PC-3 (cell line): ENCODE results near the gene PEPD. TPM values are rescaled to one million over a fixed set of nuclear protein-coding genes. Genes with fewer than 3 reads are reported as not detected.

Experiments
- ATAC-seq: fragments of 200-7000 bp; cut with Tn5 transposase; 2 replicates; pipeline ENCODE4 v1.9.1; 2020; ENCODE audit warnings: mild to moderate bottlenecking, moderate library complexity
- BruUV-seq: library from RNA; stranded (reverse); fragments of 400-500 nt; replicated peaks from 2 replicates; lab custom pipeline; 2021; lab: Mats Ljungman, UMichigan
- CTCF ChIA-PET: fragments of 300-600 bp; sonication (Branson Sonifier 250); formaldehyde crosslinking; loops from one replicate; lab custom pipeline; 2022; ENCODE audit warnings: antibody characterized with exemption; lab: Charles Lee
- POLR2A ChIA-PET: fragments of 300-600 bp; sonication (Branson Sonifier 250); formaldehyde crosslinking; loops from one replicate; lab custom pipeline; 2022; ENCODE audit warnings: antibody characterized with exemption; ENCODE audit not compliant: unreplicated experiment; lab: Charles Lee
- DNase-seq: peaks from one replicate; pipeline ENCODE4 v3.0.0-alpha.2; 2015
- H2AFZ ChIP-seq: fragments of 300-600 bp; sonication (generic); 2 replicates; pipeline ENCODE4 v1.6.0; 2016; ENCODE audit warnings: antibody characterized with exemption, low read length
- H3F3A ChIP-seq: fragments of 300-600 bp; sonication (generic); one replicate; pipeline ENCODE4 v1.6.0; 2017; ENCODE audit warnings: antibody characterized with exemption, low read length, control low read depth, mild to moderate bottlenecking; ENCODE audit not compliant: unreplicated experiment
- H3K27ac ChIP-seq: fragments of 300-600 bp; sonication (generic); 2 replicates; pipeline ENCODE4 v1.5.1; 2016; ENCODE audit warnings: mild to moderate bottlenecking, low read length
- H3K27me3 ChIP-seq: fragments of 300-600 bp; sonication (generic); 2 replicates; pipeline ENCODE4 v1.6.1; 2016; ENCODE audit warnings: low read length, mixed read lengths
- H3K36me3 ChIP-seq: fragments of 300-600 bp; sonication (generic); 2 replicates; pipeline ENCODE4 v1.6.1; 2016; ENCODE audit warnings: low read depth, mixed run types, low read length, mixed read lengths
- H3K4me1 ChIP-seq: fragments of 300-600 bp; sonication (generic); 2 replicates; pipeline ENCODE4 v1.5.1; 2016; ENCODE audit warnings: low read length; ENCODE audit not compliant: insufficient read depth
- H3K4me2 ChIP-seq: fragments of 300-600 bp; sonication (generic); 2 replicates; pipeline ENCODE4 v1.6.0; 2016; ENCODE audit warnings: low read length
- H3K4me3 ChIP-seq: fragments of 300-600 bp; sonication (generic); 2 replicates; pipeline ENCODE4 v1.5.1; 2016; ENCODE audit warnings: mild to moderate bottlenecking, low read length, mixed read lengths
- H3K79me2 ChIP-seq: fragments of 300-600 bp; sonication (generic); 2 replicates; pipeline ENCODE4 v1.6.1; 2017; ENCODE audit warnings: low read length, mixed read lengths
- H3K9ac ChIP-seq: fragments of 300-600 bp; sonication (generic); 2 replicates; pipeline ENCODE4 v1.6.0; 2016; ENCODE audit warnings: mild to moderate bottlenecking, low read length
- H3K9me2 ChIP-seq: fragments of 300-600 bp; sonication (generic); replicated peaks from 2 replicates; pipeline ENCODE4 v1.6.1; 2016; ENCODE audit warnings: mixed run types, low read length, mixed read lengths
- H3K9me3 ChIP-seq: fragments of 300-600 bp; sonication (generic); 2 replicates; pipeline ENCODE4 v1.6.1; 2016; ENCODE audit warnings: low read length, mixed read lengths
- H4K20me1 ChIP-seq: fragments of 300-600 bp; sonication (generic); 2 replicates; pipeline ENCODE4 v1.6.1; 2016; ENCODE audit warnings: low read length, mixed read lengths
- EZH2 ChIP-seq: fragments of 300-600 bp; sonication (generic); IDR thresholded peaks from one replicate; pipeline ENCODE4 v1.6.1; 2017; ENCODE audit warnings: antibody characterized with exemption, mild to moderate bottlenecking, low read length; ENCODE audit not compliant: unreplicated experiment
- EZH2phosphoT487 ChIP-seq: fragments of 300-600 bp; sonication (generic); IDR thresholded peaks from 2 replicates; pipeline ENCODE4 v1.6.1; 2018; ENCODE audit warnings: mild to moderate bottlenecking, antibody characterized with exemption, low read length, borderline replicate concordance
- intact Hi-C: fragments of 100-400 bp; cut with micrococcal nuclease; formaldehyde crosslinking; loops from 2 replicates; pipeline ENCODE4 v1.9.0; 2023
- total RNA-seq: library from RNA; depleted of rRNA; stranded (reverse); fragments of >200 nt; gene quantifications from 2 replicates; pipeline ENCODE4 v1.2.3, GENCODE V29; 2014
- TF ChIP-seq, protein P1 (sequence below): fragments of 300-600 bp; sonication (generic); conservative IDR thresholded peaks from 2 replicates; pipeline ENCODE4 v1.5.1; 2017; ENCODE audit warnings: antibody characterized with exemption, low read depth, mild to moderate bottlenecking, low read length

Gene PEPD
- total RNA-seq, 1 experiment from 2014 or later = 53.4 TPM

GRCh38 chr19:33510462-33511194 lies 11.0 kb downstream of the PEPD start:
- no TSS peak for BruUV-seq
- Histone ChIP-seq H3K9me2 (no peaks in the 10 kb centered on the region), H3F3A (no peaks in the 10 kb centered on the region), H4K20me1 (no peaks in the 10 kb centered on the region), H3K9ac (no peak overlapping the region), H3K9me3 (no peaks in the 10 kb centered on the region), H3K79me2 (no peaks in the 10 kb centered on the region), H3K36me3 (no peaks in the 10 kb centered on the region), H3K4me2 (no peak overlapping the region), H3K4me1 (peaks cover 19% of the 10 kb centered on the region), H3K27me3 (no peaks in the 10 kb centered on the region), H3K4me3 (no peak overlapping the region), H3K27ac (no peak overlapping the region), H2AFZ (no peak overlapping the region)
- ChIA-PET POLR2A (interaction anchor here (0.6 kb wide), 1 partner anchor 638 kb away, joined by 3 read pairs; no protein-coding TSS in a partner anchor), CTCF (no interaction called here)
- no peak for ATAC-seq
- TF ChIP-seq, protein P1, sequence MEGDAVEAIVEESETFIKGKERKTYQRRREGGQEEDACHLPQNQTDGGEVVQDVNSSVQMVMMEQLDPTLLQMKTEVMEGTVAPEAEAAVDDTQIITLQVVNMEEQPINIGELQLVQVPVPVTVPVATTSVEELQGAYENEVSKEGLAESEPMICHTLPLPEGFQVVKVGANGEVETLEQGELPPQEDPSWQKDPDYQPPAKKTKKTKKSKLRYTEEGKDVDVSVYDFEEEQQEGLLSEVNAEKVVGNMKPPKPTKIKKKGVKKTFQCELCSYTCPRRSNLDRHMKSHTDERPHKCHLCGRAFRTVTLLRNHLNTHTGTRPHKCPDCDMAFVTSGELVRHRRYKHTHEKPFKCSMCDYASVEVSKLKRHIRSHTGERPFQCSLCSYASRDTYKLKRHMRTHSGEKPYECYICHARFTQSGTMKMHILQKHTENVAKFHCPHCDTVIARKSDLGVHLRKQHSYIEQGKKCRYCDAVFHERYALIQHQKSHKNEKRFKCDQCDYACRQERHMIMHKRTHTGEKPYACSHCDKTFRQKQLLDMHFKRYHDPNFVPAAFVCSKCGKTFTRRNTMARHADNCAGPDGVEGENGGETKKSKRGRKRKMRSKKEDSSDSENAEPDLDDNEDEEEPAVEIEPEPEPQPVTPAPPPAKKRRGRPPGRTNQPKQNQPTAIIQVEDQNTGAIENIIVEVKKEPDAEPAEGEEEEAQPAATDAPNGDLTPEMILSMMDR = no peak
- TF ChIP-seq EZH2 = no peak
- no peak for TF ChIP-seq EZH2phosphoT487
- intact Hi-C loops = no loop called here
- no peak for DNase-seq

DNA sequence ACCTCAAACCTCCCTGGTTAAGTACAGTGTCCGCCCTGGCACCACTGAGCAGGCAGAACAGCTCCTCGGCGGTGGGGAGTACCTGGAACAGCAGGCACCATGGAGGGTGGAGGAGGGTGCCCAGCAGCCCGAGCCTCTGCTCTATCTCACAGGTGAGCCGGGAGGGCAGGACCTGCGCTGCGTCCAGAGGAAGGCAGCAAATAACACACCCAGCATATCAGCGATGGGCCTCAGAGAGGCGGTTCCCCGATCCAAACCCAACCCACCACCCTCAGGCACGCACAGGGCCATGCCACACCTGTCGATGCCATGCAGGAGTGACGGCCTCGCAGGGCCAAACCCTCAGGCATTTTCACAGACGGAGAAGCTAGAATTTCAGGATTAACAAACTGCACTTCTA lies 11.8 kb downstream of the PEPD start:
- BruUV-seq = no TSS peak
- H2AFZ ChIP-seq = no peak overlapping the region
- H3K9ac ChIP-seq = no peak overlapping the region
- POLR2A ChIA-PET = interaction anchor here (0.6 kb wide), 1 partner anchor 638 kb away, joined by 3 read pairs; no protein-coding TSS in a partner anchor
- no peak overlapping the region for H3K4me2 ChIP-seq
- H3K9me2 ChIP-seq = no peaks in the 10 kb centered on the region
- ATAC-seq = no peak
- no peaks in the 10 kb centered on the region for H3K27me3 ChIP-seq
- H3K9me3 ChIP-seq = no peaks in the 10 kb centered on the region
- TF ChIP-seq EZH2phosphoT487 (no peak), EZH2 (no peak)
- TF ChIP-seq, protein P1 = no peak
- no peaks in the 10 kb centered on the region for H3K79me2 ChIP-seq
- CTCF ChIA-PET = no interaction called here
- H3K36me3 ChIP-seq = no peaks in the 10 kb centered on the region
- peaks cover 10% of the 10 kb centered on the region for H3K4me1 ChIP-seq
- no peaks in the 10 kb centered on the region for H4K20me1 ChIP-seq
- DNase-seq = no peak
- H3F3A ChIP-seq = no peaks in the 10 kb centered on the region
- H3K4me3 ChIP-seq = no peak overlapping the region
- H3K27ac ChIP-seq = no peak overlapping the region
- intact Hi-C loops = no loop called here
